Sigmoid colon (tissue), 4 donors: Measurements from ENCODE around the gene TMEM267.

Source experiments
- EP300 ChIP-seq, 4 donors: sonication (generic); formaldehyde crosslinking; IDR thresholded peaks; one replicate each; pipeline ENCODE4 v1.6.1; 2017; ENCODE audit warnings: antibody characterized with exemption in 4 of 4
- POLR2A ChIP-seq, 2 donors: fragments of 450-650 bp; IDR thresholded peaks; one replicate each; pipeline ENCODE4 v1.6.1; 2016; ENCODE audit warnings: antibody characterized with exemption in 2 of 2, mild to moderate bottlenecking in 2 of 2, moderate library complexity in 2 of 2
- POLR2AphosphoS5 ChIP-seq, 4 donors: sonication (generic); formaldehyde crosslinking; IDR thresholded peaks; one replicate each; pipeline ENCODE4 v1.6.1; 2017; ENCODE audit warnings: antibody characterized with exemption in 4 of 4
- TF ChIP-seq, protein P1 (sequence below), 4 experiments: fragments of 450-650 bp in 3 of 4; fragments of 200-600 bp in 1 of 4; IDR thresholded peaks; one replicate each; pipeline ENCODE4 v1.5.1; 2016 to 2019; ENCODE audit warnings: antibody characterized with exemption in 4 of 4, mild to moderate bottlenecking in 3 of 4, moderate library complexity in 2 of 4

DNA sequence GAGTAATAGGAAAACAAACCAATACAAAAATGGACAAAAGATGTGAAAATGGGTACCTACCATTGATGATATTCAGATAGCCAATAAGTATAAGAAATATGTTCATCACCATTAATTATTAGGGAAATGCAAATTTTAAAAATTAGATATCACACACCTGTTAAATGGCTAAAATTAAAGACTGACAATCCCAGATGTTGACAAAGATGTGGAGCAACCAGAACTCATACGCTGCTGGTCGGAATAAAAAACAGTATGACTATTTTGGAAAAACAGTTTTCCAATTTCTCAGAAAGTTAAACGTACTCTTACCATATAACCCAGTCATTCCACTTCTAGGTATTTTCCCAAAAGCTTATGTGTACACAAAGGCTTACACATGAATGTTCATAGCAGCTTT is 27.1 kb downstream of the TMEM267 start:
- TF ChIP-seq, protein P1, sequence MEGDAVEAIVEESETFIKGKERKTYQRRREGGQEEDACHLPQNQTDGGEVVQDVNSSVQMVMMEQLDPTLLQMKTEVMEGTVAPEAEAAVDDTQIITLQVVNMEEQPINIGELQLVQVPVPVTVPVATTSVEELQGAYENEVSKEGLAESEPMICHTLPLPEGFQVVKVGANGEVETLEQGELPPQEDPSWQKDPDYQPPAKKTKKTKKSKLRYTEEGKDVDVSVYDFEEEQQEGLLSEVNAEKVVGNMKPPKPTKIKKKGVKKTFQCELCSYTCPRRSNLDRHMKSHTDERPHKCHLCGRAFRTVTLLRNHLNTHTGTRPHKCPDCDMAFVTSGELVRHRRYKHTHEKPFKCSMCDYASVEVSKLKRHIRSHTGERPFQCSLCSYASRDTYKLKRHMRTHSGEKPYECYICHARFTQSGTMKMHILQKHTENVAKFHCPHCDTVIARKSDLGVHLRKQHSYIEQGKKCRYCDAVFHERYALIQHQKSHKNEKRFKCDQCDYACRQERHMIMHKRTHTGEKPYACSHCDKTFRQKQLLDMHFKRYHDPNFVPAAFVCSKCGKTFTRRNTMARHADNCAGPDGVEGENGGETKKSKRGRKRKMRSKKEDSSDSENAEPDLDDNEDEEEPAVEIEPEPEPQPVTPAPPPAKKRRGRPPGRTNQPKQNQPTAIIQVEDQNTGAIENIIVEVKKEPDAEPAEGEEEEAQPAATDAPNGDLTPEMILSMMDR (IDR thresholded peaks at IDR 0.05), result no peak
- TF ChIP-seq EP300 (IDR thresholded peaks at IDR 0.05) (no peak), POLR2AphosphoS5 (IDR thresholded peaks at IDR 0.05) (no peak), POLR2A (IDR thresholded peaks at IDR 0.05) (no peak)
